ENCODE results near the gene TNRC6C. TPM values are rescaled to one million over a fixed set of nuclear protein-coding genes. Genes with fewer than 3 reads are reported as not detected.

Gene TNRC6C
- total RNA-seq, 1 donor from 2014 or later, result 25.8 TPM

- Histone ChIP-seq H3K27me3 (no peaks in the 10 kb centered on the region), H3K4me3 (no peak overlapping the region), H3K9me3 (no peaks in the 10 kb centered on the region), H3K36me3 (no peaks in the 10 kb centered on the region), H3K4me1 (no peaks in the 10 kb centered on the region), H3K27ac (no peak overlapping the region)
- no peak for TF ChIP-seq CTCF (IDR thresholded peaks at IDR 0.05)
- intact Hi-C loops (cut with DNase I), result no loop called here
- no peak for DNase-seq (ENCODE audit: low spot score in 2 of 2)
Observed at GRCh38 chr17:77928519-77929179, 29.9 kb upstream of the TNRC6C start.

DNA sequence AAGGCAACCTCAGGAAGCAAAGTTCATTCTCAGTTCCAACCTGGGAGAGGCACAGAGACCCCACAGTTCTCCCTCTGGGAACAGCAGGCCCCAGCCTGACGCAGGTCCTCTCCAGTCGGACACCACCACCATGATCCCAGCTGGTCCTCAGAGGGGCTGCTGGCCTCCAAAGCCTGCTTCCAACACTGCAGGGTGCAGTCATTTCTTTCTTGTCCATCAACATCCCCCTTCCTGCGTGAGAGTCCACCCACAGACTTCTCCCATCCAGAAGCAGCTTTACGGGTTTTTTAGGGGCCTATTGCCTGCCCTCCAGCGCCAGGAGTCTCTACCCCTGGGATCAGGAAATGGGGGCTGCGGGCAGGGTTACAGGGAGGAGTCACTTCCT lies 29.3 kb upstream of the TNRC6C start:
- H3K27me3 ChIP-seq, result no peaks in the 10 kb centered on the region
- no peaks in the 10 kb centered on the region for H3K4me1 ChIP-seq
- intact Hi-C loops (cut with DNase I), result no loop called here
- no peak for TF ChIP-seq CTCF (IDR thresholded peaks at IDR 0.05)
- H3K9me3 ChIP-seq, result no peaks in the 10 kb centered on the region
- no peak for DNase-seq (ENCODE audit: low spot score in 2 of 2)
- H3K27ac ChIP-seq, result no peak overlapping the region
- H3K36me3 ChIP-seq, result no peaks in the 10 kb centered on the region
- no peak overlapping the region for H3K4me3 ChIP-seq

- H3K36me3 ChIP-seq, result no peaks in the 10 kb centered on the region
- no peak for TF ChIP-seq CTCF (IDR thresholded peaks at IDR 0.05)
- no peak overlapping the region for H3K27ac ChIP-seq
- no peaks in the 10 kb centered on the region for H3K27me3 ChIP-seq
- H3K9me3 ChIP-seq, result no peaks in the 10 kb centered on the region
- no peaks in the 10 kb centered on the region for H3K4me1 ChIP-seq
- H3K4me3 ChIP-seq, result no peak overlapping the region
- intact Hi-C loops (cut with DNase I), result no loop called here
- no peak for DNase-seq (ENCODE audit: low spot score in 2 of 2)
Observed at GRCh38 chr17:77929871-77930436, 28.5 kb upstream of the TNRC6C start.

- TF ChIP-seq CTCF (IDR thresholded peaks at IDR 0.05), result no peak
Observed at GRCh38 chr17:77930780-77931768, 27.4 kb upstream of the TNRC6C start.

DNA sequence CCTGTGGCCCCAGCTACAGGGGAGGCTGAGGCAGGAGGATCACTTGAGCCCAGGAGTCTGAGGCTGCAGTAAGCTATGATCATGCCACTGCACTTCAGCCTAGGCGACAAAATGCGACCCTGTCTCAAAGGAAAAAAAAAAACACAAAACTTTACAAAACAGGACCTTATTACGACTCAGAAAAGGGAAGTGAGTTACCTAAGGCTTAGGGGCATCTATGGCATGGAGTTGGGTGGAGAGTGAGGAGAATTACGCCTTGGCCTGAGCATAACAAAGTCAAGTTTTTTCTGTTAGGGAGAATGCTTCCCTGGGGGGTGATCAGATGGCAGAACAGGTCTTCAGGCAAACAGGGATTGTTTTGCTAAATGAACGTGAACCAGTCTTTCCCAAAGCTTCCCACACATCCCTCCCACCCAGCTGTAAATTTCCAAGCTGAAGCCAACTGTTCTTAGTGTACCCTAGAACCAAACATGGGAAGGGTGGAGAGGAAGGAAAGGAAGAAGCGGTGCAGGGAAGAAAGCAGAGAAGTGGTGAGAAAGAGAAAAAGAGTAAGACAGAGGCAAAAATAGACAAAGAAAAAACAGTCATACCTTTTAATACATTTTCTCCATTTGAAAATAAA lies 24.6 kb upstream of the TNRC6C start:
- Histone ChIP-seq H3K4me3 (no peak overlapping the region), H3K36me3 (no peaks in the 10 kb centered on the region), H3K9me3 (no peaks in the 10 kb centered on the region), H3K27me3 (no peaks in the 10 kb centered on the region), H3K4me1 (no peaks in the 10 kb centered on the region), H3K27ac (no peak overlapping the region)
- intact Hi-C loops (cut with DNase I), result no loop called here
- no peak for DNase-seq (ENCODE audit: low spot score in 2 of 2)
- no peak for TF ChIP-seq CTCF (IDR thresholded peaks at IDR 0.05)

More at GRCh38 chr17:77930780-77931768, 27.4 kb upstream of the TNRC6C start:
- intact Hi-C loops (cut with DNase I), result no loop called here
- Histone ChIP-seq H3K27ac (no peak overlapping the region), H3K27me3 (no peaks in the 10 kb centered on the region), H3K9me3 (no peaks in the 10 kb centered on the region), H3K4me1 (no peaks in the 10 kb centered on the region), H3K4me3 (no peak overlapping the region), H3K36me3 (no peaks in the 10 kb centered on the region)
- no peak for DNase-seq (ENCODE audit: low spot score in 2 of 2)
